GM21529 (cell line): ENCODE results near the gene DIDO1.
"Not testable (repeated sequence)": the region's sequence is repeated elsewhere in the genome, so short reads cannot be mapped to it uniquely, and the experiment has no call there.

Experiments used
- ATAC-seq: cut with Tn5 transposase; IDR thresholded peaks from one replicate; pipeline ENCODE4 v1.9.1; 2021; ENCODE audit not compliant: unreplicated experiment

DIDO1 gene

DNA sequence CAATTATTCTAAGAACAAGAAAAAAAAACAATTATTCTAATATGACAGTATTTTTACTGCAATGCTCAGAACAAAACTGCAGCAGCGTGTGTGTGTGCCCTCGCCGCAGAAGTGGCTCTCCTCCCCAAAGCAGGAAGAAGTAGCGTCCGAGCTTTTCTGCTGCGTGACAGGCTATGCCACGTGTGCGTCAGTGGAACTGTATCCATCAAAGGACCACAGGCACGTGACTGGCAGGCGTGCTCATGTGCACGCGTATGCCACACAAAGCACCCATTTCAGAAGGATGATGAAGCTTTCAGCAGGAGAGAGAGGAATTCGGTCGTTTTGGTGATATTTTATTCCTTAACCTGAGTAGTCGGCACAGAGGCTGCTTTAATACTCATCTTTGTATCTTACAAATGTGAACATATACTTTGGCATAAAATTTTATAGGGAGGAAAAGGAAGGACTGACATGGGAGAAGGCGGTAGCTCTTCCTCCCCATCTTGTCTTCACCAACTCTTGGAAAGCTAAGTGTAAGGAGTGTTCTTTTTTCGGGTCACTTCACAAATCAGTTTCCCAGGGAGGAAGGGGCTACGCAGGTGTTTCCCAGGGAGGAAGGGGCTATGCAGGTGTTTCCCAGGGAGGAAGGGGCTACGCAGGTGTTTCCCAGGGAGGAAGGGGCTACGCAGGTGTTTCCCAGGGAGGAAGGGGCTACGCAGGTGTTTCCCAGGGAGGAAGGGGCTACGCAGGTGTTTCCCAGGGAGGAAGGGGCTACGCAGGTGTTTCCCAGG is 68.1 kb downstream of the DIDO1 start:
- no peak for ATAC-seq

DNA sequence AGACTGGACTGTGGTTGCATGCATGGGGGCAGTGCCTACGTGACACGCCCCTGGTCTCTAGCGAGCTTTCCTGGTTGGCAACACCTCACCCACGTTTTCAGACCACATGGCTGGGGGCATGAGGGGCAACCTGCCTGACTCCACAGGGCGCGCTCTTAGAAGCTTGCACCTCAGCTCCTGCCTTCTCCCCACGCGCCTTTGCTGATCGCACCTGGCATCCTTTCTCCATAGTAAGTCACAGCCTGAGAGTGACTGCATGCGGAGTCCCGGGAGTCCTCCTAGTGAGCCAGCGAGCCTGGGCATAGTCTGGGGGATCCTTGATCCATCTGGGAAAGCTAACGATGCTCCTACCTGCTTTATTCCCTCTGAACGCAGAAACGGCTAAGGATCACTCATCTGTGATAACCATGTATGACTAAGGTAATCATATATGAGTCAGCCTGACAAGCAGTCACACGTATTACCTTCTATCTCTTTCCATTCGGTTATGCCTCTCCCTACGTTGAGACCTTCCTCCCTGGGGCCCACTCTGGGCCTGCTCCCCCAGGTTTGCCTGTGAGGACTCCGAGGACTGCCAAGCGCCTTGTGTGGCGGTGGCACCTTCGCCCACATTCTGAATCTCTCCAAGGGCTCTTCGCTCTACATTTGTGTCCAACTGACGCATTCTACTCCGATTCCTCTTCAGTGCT is 69.2 kb downstream of the DIDO1 start:
- ATAC-seq = no peak

DNA sequence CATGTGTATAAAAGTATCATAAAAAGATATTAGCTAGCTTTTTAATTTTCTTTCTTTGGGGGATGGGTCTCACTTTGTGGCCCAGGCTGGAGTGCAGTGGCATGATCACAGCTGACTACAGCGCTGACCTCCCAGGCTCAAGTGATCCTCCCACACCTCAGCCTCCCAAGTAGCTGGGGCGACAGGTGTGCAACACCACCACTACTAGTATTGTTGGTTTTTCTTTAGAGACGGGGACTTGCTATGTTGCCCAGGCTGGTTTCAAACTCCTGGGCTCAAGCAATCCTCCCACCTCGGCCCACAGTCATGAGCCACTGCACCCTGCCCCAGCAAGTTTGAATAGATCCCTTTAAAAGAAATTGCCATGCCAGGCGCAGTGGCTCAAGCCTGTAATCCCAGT is 71.2 kb downstream of the DIDO1 start:
- ATAC-seq = no peak

DNA sequence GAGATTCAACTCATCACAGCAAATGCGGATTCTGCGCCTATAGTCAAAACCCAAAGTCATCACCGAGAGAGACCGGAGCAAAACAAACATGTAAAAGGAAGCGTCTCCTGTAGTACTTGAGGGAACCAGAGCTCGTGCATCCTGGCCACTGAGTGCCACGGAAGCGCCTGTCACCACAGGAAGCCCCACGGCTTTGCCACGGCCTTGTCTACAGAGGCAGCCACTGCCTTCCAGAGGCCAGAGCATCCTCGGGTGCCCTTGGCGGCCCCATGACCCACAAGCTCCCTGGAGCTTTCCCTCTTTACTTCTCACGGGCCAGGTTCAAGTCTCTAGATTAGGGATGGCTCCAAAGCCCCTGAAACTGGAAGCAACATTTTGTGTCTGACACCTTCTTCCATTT is 72.2 kb downstream of the DIDO1 start:
- no peak for ATAC-seq

DNA sequence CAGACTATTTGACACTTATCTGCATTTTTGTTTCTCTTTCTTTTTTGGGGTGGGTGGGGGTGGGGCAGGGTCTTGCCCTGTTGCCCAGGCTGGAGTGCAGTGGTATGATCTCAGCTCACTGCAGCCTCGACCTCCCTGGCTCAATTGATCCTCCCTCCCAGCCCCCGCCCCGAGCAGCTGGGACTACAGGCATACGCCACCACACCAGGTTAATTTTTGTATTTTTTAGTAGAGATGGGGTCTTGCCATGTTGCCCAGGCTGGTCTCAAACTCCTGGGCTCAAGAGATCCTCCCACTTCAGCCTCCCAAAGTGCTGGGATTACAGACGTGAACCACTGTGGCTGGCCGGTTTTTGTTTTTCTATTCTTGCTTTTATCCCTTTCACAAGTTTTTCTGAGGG is 73.0 kb downstream of the DIDO1 start:
- ATAC-seq = not testable (repeated sequence)

DNA sequence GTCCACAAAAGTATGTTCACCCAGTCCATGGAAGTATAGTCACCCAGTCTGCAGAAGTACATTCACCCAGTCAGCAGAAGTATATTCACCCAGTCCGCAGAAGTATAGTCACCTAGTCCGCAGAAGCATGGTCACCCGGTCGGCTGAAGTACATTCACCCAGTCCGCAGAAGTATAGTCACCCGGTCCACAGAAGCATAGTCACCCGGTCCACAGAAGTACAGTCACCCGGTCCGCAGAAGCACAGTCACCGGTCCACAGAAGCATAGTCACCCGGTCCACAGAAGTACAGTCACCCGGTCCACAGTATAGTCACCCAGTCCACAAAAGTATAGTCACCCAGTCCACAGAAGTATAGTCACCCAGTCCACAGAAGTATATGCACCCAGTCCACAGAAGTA is 73.5 kb downstream of the DIDO1 start:
- ATAC-seq = no peak

DNA sequence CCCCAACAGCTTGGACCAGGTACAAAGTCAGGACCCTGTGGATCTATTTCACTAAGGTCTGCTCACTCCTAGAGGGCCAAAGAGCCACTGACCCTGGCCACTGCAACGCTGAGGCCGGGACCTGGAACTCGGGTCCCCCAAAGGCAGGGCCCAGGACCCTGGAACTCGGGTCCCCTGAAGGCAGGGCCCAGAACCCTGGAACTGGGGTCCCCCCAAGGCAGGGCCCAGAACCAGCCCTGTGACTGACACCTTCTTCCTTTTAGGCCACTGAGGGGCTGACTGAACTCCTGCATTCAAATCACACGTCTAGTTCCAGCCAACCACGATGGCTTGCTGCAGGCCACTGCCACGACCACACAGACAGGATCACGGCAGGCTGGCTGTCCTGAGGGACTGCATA is 74.1 kb downstream of the DIDO1 start:
- ATAC-seq = no peak

DNA sequence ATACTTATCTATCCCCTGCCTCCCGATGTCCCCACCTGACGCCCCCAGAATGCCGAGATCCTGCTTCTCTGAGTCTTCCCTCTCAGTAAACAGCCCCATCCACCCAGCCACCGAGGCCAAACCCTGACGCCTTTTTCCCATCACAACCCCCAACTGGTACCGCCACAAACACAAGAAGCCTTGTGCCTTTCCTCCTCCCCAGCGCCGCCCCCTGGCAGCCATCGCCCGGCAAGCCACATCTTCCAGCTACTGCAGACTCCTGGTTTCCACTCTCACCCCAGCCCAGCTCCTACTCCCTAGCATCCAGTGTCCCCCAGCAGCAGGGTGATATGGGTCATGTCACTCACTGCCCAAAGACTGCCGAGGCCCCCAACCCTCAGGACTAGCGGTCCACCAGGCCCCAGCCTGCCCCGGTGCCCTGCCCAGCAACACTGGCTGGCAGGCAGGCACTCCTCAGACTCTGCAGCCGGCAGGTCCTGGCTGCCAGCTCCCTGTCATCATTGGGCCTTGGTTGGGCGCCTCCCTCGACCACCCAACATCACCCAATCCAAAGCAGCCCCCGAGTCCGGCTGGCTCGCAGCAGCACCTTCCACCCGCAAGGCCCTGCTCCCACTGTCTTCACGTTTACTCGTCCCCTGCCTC is 75.9 kb downstream of the DIDO1 start:
- ATAC-seq = no peak

DNA sequence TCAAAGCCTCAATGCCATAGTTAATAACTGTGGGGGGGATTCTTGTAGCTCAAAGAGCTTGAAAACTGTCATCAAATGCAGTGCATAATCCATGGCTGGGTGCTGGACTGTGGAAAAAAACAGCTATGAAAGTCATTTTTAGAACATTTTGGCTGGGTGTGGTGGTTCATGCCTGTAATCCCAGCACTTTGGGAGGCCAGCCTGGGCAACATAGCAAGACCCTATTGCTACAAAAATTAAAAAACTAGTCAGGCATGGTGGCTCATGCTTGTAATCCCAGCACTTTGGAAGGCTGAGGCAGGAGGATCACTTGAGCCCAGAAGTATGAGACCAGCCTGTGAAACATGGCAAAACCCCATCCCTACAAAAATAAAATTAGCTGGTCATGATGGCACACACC is 76.9 kb downstream of the DIDO1 start:
- no peak for ATAC-seq

DNA sequence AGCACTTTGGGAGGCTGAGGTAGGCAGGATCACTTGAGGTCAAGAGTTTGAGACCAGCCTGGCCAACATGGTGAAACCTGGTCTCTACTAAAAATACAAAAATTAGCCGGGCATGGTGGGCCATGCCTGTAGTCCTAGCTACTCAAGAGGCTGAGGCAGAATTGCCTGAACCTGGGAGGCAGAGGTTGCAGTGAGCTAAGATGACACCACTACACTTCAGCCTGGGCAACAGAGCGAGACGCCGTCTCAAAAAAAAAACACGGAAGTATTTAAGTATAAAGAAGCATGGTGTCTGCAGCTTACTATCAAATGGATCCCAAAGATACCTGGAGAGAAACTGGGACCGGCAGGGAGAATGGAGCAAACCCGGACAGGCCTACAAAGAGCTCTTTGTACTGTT is 77.4 kb downstream of the DIDO1 start:
- ATAC-seq = not testable (repeated sequence)

DNA sequence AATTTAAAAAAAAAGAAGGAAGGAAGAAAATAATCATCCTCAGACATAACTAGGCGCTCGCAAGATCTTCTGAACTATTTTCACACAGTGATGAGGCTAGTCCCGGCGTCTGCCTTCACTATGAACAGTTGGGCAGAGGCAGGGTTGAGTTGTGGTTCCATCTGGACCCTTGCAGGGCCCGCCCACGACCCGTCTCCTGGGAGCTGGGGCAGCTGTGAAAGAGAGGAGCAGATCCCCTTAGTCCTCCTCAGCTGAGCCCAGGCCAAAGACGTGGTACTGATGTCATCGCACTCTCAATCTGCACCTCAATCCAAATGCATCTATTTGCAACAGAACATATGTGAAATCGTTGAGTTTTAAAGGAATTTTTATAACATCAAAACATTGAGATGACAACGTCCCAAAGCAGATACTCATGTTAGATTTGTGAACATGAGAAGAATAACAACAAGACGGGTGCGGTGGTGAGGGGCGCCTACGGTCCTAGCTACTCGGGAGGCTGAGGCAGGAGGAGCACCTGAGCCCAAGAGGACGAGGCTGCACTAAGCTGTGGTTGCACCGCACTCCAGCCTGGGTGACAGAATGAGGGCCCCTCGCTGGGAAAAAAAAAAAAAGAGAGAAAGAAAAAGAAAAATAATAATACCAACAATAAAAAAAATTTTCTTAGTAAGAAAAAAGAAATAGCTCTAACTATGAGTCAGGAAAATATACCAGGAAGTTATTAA is 80.0 kb downstream of the DIDO1 start:
- no peak for ATAC-seq

DNA sequence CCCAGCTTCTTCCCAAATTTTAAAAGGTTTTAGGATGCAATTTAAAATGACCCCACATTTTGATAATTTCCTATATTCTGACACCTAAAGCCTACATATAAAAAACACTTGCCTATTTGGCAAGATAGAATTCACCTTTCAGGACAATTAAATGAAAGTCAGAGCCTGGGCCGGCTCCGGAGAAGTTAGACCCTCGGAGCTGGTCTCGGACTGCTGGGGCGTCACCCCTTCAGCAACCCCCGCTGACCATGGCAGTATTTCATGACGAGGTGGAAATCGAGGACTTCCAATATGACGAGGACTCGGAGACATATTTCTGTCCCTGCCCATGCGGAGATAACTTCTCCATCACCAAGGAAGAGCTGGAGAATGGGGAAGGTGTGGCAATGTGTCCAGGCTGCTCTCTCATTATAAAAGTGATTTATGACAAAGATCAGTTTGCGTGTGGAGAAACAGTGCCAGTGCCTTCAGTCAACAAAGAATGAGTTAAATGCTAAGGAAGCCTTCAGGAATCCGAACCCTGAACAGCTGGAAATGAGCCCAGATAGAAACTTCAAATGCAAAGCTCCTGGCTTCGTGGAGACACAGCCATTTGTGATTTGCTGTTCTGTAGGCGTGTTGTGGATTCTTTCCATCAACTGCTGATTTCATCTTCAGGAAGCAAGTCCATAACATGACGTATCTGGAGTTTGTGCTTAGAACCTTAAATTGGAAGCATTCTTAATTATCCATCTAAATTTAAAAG is 80.7 kb downstream of the DIDO1 start:
- ATAC-seq = no peak

DNA sequence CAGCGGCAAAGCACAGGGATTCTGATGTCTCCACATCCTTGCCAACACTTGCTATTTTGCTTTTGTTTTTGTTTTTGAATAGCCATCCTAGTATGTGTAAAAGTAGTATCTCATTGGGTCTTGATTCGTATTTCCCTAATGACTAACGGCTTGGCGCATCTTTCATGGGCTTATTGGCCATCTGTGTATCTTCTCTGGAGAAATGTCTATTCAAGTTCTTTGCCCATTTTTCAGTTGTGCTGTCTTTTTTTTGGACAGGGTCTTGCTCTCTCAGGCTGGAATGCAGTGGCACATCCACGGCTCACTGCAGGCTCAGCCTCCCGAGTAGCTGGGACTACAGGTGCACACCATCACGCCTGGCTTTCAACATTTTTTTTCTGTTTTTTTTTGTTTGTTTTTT is 82.1 kb downstream of the DIDO1 start:
- ATAC-seq = no peak

DNA sequence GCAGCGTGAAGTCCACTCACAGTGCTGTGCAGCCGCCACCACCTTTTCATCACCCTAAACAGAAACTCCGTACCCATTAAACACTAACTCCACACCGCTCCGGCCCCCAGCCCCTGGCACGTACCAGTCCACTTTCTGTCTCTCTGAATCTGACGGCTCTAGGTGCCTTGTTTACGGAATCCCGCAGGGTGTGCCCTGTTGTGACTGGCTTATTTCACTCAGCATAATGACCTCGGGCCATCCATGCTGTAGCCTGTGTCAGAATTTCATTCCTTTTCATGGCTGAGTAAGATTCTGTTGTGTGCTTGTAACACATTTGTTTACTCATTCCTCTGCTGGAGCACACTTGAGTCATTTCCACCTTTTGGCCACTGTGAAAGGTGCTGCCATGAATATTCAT is 82.6 kb downstream of the DIDO1 start:
- ATAC-seq = no peak

DNA sequence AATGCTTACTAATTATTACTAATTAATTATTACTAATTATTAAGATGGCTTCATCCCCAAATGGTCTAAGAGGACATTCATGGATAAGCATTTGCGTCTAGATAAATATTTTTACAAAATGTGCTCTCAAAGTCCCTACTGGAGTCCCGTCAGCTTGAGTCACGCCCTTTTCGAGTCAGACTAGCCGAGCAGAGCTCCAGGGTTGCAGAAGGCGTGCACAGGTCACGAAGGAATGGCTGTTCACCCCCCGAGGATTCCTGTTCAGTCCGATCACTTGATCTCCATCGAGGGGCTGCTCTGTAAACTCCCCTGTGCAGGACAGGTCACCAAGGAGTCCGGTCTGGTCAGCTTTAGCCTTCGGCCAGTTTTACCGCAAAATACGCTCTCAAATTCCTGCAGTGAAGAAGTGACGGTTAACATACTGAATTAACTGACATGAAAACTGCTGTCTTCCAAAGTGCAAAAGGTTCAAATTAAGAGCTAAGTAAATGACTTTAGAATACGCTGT is 84.5 kb downstream of the DIDO1 start:
- ATAC-seq = no peak

DNA sequence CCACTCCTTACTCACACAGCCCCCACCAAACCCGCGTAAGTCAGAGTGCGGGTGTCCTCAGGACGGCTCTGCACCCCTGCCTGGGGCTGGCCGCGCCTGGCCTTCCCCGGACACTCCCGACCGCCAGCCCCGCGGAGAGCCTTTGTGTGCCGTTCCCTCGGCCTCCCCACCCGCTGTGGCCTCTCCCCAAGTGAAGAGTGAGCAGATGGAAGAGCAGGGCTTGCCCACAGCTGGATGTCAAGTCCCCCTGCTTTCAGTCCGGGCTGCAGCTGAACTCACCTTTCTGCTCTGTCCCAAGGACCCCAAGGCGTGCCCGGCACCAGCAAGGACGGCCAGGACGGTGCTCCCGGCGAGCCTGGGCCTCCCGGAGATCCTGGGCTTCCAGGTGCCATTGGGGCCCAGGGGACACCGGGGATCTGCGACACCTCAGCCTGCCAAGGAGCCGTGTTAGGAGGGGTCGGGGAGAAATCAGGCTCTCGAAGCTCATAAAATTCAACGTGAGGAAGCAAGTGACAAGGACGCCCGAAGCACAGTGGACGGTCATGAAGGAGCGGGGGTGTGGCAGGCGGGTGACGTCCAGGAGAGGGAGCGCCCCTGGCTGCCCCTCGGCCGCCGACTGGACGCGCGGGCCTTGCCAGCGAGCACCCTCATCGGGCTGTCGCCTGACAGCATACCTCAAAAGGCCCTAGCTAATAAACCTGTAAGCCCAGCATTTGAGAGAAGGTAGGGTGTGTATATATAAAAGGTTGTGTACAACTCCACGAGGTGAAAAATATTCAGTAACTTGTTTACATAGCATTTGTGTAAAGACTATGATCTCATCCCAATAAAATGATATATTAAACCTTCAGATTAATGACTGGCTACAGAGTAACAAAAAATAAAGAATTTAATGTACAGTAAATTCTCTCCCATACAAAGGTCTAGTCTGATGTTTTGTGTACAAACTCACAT is 85.8 kb downstream of the DIDO1 start:
- no peak for ATAC-seq

DNA sequence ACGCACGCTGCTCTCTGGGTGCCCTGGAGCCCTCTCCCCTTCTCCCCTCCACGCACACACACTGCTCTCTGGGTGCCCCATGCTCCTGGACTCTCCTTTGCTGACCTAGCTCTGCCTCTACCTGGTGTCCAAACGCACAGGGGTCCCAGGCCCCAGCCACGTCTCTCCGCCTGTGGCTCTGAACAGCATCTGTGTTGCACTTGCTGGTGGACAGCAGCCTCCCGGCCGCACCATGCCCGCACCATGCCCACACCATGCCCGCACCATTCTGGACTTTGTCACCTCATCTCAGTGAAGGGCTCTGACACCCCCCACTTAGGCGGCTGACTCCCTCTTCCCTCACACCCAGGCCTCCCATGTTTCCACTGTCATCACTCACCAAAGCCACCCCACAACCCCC is 86.5 kb downstream of the DIDO1 start:
- no peak for ATAC-seq

DNA sequence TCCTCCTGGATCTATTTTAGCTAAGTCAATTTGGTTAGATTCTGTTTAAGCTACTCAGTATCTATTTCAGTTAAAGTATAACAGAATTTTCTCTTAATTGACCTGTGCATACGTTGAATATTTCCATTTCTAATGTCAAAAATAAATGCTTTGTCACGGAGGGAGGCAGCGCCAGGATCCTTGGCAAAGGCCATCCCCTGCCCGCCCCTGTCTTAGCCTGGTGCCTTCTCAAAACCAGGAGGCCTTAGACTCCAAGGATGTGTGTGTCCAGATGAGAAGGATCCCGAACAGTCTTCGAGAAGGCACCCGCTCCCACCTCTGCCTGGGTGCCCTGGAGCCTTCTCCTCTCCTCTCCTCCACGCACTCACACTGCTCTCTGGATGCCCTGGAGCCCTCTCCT is 87.0 kb downstream of the DIDO1 start:
- ATAC-seq = no peak

DNA sequence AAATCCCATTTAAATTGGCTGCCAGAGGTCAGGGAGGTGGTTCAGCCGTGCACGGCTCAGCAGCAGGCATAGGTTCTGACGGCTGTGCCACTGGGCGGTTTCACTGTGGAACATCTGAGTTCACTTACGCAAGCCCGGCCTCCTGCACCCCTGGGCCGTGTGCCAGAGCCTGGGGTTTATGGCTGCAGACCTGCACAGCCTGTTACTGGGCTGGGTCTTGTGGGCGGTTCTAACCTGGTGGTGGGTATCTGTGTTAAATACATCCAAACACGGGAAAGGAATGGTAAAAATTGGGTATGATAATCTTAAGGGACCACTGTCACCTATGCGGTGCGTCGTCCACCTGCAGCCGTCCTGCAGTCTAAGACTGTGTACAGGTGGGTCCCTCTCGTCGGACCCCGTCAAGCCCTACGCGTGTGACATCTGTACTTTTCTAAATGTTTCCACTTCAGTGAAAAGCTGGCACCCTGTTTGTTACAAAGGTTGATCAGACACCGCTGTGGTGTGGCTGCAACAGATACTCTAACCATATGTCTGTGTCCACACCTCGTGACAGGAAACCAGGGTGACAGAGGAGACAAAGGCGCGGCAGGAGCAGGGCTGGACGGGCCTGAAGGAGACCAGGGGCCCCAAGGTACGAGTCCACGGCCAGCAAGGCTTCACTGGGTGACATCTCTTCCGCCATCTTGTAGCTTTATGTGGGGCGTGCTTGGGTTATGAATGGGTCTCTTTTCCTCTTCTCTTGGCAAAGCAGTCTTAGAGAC is 88.0 kb downstream of the DIDO1 start:
- peak; percentile 61 for ATAC-seq
